Tibial nerve (tissue), 4 donors: Measurements from ENCODE around the gene RAD50.

Experiments used
- CTCF ChIP-seq, 5 experiments: fragments of 200-600 bp in 3 of 5; fragments of 450-650 bp in 2 of 5; sonication (generic) in 3 of 5; IDR thresholded peaks; one replicate each; pipeline ENCODE4 v1.5.1; 2016 to 2019; ENCODE audit warnings: antibody characterized with exemption in 5 of 5, mild to moderate bottlenecking in 3 of 5, moderate library complexity in 2 of 5
- EP300 ChIP-seq, 2 donors: sonication (generic); formaldehyde crosslinking; IDR thresholded peaks; one replicate each; pipeline ENCODE4 v1.6.1; 2017; ENCODE audit warnings: antibody characterized with exemption in 2 of 2, mild to moderate bottlenecking in 1 of 2
- POLR2A ChIP-seq, 2 donors: fragments of 450-650 bp; IDR thresholded peaks; one replicate each; pipeline ENCODE4 v1.6.1; 2017; ENCODE audit warnings: antibody characterized with exemption in 2 of 2, mild to moderate bottlenecking in 2 of 2, moderate library complexity in 2 of 2

- no peak for TF ChIP-seq POLR2A (IDR thresholded peaks at IDR 0.05)
- no peak for TF ChIP-seq CTCF (IDR thresholded peaks at IDR 0.05)
- no peak for TF ChIP-seq EP300 (IDR thresholded peaks at IDR 0.05)
These were observed 112.7 kb downstream of the RAD50 start for GRCh38 chr5:132669455-132669820.
